ENCODE results near the gene STRIP1. TPM values are rescaled to one million over a fixed set of nuclear protein-coding genes. Genes with fewer than 3 reads are reported as not detected.

Gene STRIP1
- total and polyA plus RNA-seq, 2 donors (not counting 3 experiments of a cell fraction or from before 2014, with no cell fraction given) = 26.2 to 42.1 TPM

- ChIA-PET CTCF (interaction anchor here (0.6 to 1.7 kb wide), 9 partner anchors 16 to 229 kb away, joined by 3 to 18 read pairs (median 3); partner anchors contain the start of genes AHCYL1 and STRIP1), POLR2A (interaction anchor here (1.0 kb wide), 1 partner anchor 19 kb away, joined by 4 read pairs; the partner anchor contains the start of gene AHCYL1)
- Histone ChIP-seq H3K9ac (replicated peaks; ENCODE audit: extremely low read depth, insufficient read depth, low read length) (peak overlapping the region; percentile 33), H4K20me1 (replicated peaks; ENCODE audit: control insufficient read depth, extremely low read depth, insufficient read depth, low read length) (no peaks in the 10 kb centered on the region), H3K4me1 (ENCODE audit: control insufficient read depth, extremely low read depth, insufficient read depth, low read length) (peaks cover 29% of the 10 kb centered on the region), H3K4me3 (replicated peaks in 1 of 3; ENCODE audit: insufficient read depth in 1 of 3, low read depth in 1 of 3, low read length in 3 of 3) (peak overlapping the region in 1 of 3 experiments; percentile 28), H3K36me3 (ENCODE audit: control insufficient read depth in 2 of 2, extremely low read depth in 1 of 2, insufficient read depth in 2 of 2, low read length in 2 of 2) (peaks cover 0 to under 1% of the 10 kb centered on the region in 2 experiments), H3K27me3 (ENCODE audit: control insufficient read depth in 2 of 2, insufficient read depth in 2 of 2, low read length in 2 of 2) (no peaks in the 10 kb centered on the region), H3K79me2 (ENCODE audit: control insufficient read depth, insufficient read depth, low read length) (peaks cover 41% of the 10 kb centered on the region), H3K27ac (ENCODE audit: insufficient read depth, low read depth, low read length) (peak overlapping the region; percentile 75), H3K4me2 (ENCODE audit: insufficient read depth, low read length) (peak overlapping the region; percentile 77), H3K9me3 (replicated peaks; ENCODE audit: control insufficient read depth, insufficient read depth, low read length) (no peaks in the 10 kb centered on the region), H2AFZ (ENCODE audit: low read depth, low read length) (peak overlapping the region; percentile 32), H3K9me1 (replicated peaks; ENCODE audit: control insufficient read depth, extremely low read depth, insufficient read depth, low read length) (no peaks in the 10 kb centered on the region)
- dilution Hi-C loops (cut with MboI; ENCODE audit: extremely low pct_ligation_motif_present, low sequenced_read_pairs) = loop anchor here (25.0 kb wide), 1 partner anchor 217 kb away; no protein-coding TSS in a partner anchor
- TSS peak; percentile 62 for BruUV-seq (replicated peaks)
- peak; percentile 93 for DNase-seq (ENCODE audit: low read depth, low spot score)
- FAIRE-seq = peak; percentile 90
- TF ChIP-seq POLR2AphosphoS5 (IDR thresholded peaks at IDR 0.05; ENCODE audit: insufficient read depth, low read depth, low read length) (no peak), GATA2 (IDR thresholded peaks at IDR 0.05; ENCODE audit: insufficient read depth, insufficient read length, low read depth, low read length) (peak; percentile 64), FOS (IDR thresholded peaks at IDR 0.05; ENCODE audit: borderline replicate concordance, insufficient read depth, low read length) (peak; percentile 49)
- intact Hi-C loops (cut with micrococcal nuclease) = loop anchor here (1.0 kb wide), 1 partner anchor 20 kb away; the partner anchor contains the start of gene AHCYL1
Measured at GRCh38 chr1:110003747-110004428, 30.5 kb upstream of the STRIP1 start.

- ChIA-PET CTCF (interaction anchor here (0.8 to 3.3 kb wide), 5 partner anchors 17 to 230 kb away, joined by 3 to 18 read pairs (median 8); partner anchors contain the start of gene AHCYL1), POLR2A (interaction anchor here (1.0 kb wide), 1 partner anchor 20 kb away, joined by 4 read pairs; the partner anchor contains the start of gene AHCYL1)
- H3K9ac ChIP-seq (replicated peaks; ENCODE audit: extremely low read depth, insufficient read depth, low read length) = peak overlapping the region; percentile 33
- FAIRE-seq = no peak
- peak overlapping the region; percentile 77 for H3K4me2 ChIP-seq (ENCODE audit: insufficient read depth, low read length)
- no TSS peak for BruUV-seq (replicated peaks)
- no peaks in the 10 kb centered on the region for H4K20me1 ChIP-seq (replicated peaks; ENCODE audit: control insufficient read depth, extremely low read depth, insufficient read depth, low read length)
- peaks cover 29% of the 10 kb centered on the region for H3K4me1 ChIP-seq (ENCODE audit: control insufficient read depth, extremely low read depth, insufficient read depth, low read length)
- H3K27ac ChIP-seq (ENCODE audit: insufficient read depth, low read depth, low read length) = peak overlapping the region; percentile 75
- TF ChIP-seq POLR2AphosphoS5 (IDR thresholded peaks at IDR 0.05; ENCODE audit: insufficient read depth, low read depth, low read length) (no peak), CTCF (IDR thresholded peaks at IDR 0.05; ENCODE audit: extremely low read depth in 1 of 2, insufficient read depth in 1 of 2, low read depth in 1 of 2, low read length in 2 of 2) (no peak), FOS (IDR thresholded peaks at IDR 0.05; ENCODE audit: borderline replicate concordance, insufficient read depth, low read length) (no peak), MYC (IDR thresholded peaks at IDR 0.05; ENCODE audit: low read depth, low read length) (no peak), MAX (IDR thresholded peaks at IDR 0.05; ENCODE audit: insufficient read depth, insufficient read length) (no peak), EZH2 (IDR thresholded peaks at IDR 0.05; ENCODE audit: borderline replicate concordance, low read depth, low read length, severe bottlenecking) (no peak), POLR2A (IDR thresholded peaks at IDR 0.05; ENCODE audit: low read depth, low read length) (no peak), JUN (IDR thresholded peaks at IDR 0.05; ENCODE audit: borderline replicate concordance, insufficient read depth, insufficient read length, low read depth) (no peak), GATA2 (IDR thresholded peaks at IDR 0.05; ENCODE audit: insufficient read depth, insufficient read length, low read depth, low read length) (no peak)
- H3K9me3 ChIP-seq (replicated peaks; ENCODE audit: control insufficient read depth, insufficient read depth, low read length) = no peaks in the 10 kb centered on the region
- peaks cover 38% of the 10 kb centered on the region for H3K79me2 ChIP-seq (ENCODE audit: control insufficient read depth, insufficient read depth, low read length)
- H3K36me3 ChIP-seq (ENCODE audit: control insufficient read depth in 2 of 2, extremely low read depth in 1 of 2, insufficient read depth in 2 of 2, low read length in 2 of 2) = peaks cover 3 to 5% of the 10 kb centered on the region in 2 experiments
- H3K4me3 ChIP-seq (replicated peaks in 1 of 3; ENCODE audit: insufficient read depth in 1 of 3, low read depth in 1 of 3, low read length in 3 of 3) = no peak overlapping the region
- DNase-seq (ENCODE audit: low read depth, low spot score) = no peak
- no peak overlapping the region for H2AFZ ChIP-seq (ENCODE audit: low read depth, low read length)
- dilution Hi-C loops (cut with MboI; ENCODE audit: extremely low pct_ligation_motif_present, low sequenced_read_pairs) = loop anchor here (25.0 kb wide), 1 partner anchor 217 kb away; no protein-coding TSS in a partner anchor
- H3K9me1 ChIP-seq (replicated peaks; ENCODE audit: control insufficient read depth, extremely low read depth, insufficient read depth, low read length) = no peaks in the 10 kb centered on the region
- intact Hi-C loops (cut with micrococcal nuclease) = loop anchor here (1.0 kb wide), 1 partner anchor 20 kb away; the partner anchor contains the start of gene AHCYL1
- H3K27me3 ChIP-seq (ENCODE audit: control insufficient read depth in 2 of 2, insufficient read depth in 2 of 2, low read length in 2 of 2) = no peaks in the 10 kb centered on the region
Measured at GRCh38 chr1:110004583-110004982, 29.8 kb upstream of the STRIP1 start.

Measured in endothelial cell of umbilical vein (primary cell).